Osteoblast (primary cell): Measurements from ENCODE around the gene CCDC169. TPM values are rescaled to one million over a fixed set of nuclear protein-coding genes. Genes with fewer than 3 reads are reported as not detected.

Source experiments
- DNase-seq: peaks from one replicate; pipeline ENCODE4 v3.0.0; 2011; ENCODE audit warnings: low spot score, mixed read lengths; ENCODE audit not compliant: insufficient read length; ENCODE audit errors: missing footprints
- H2AFZ ChIP-seq: 2 replicates; pipeline ENCODE4 v1.6.0; 2011; ENCODE audit warnings: mild to moderate bottlenecking, low read length
- H3K27ac ChIP-seq: 2 replicates; pipeline ENCODE4 v1.5.1; 2011; ENCODE audit warnings: mild to moderate bottlenecking, low read depth, low read length, moderate library complexity
- H3K27me3 ChIP-seq: 2 replicates; pipeline ENCODE4 v1.6.0; 2012; ENCODE audit warnings: mild to moderate bottlenecking, control low read depth, inconsistent platforms, low read length, moderate library complexity; ENCODE audit not compliant: insufficient read depth
- H3K36me3 ChIP-seq: 2 replicates; pipeline ENCODE4 v1.5.1; 2011; ENCODE audit warnings: mild to moderate bottlenecking, low read length, control low read depth, moderate library complexity; ENCODE audit not compliant: insufficient read depth
- H3K4me1 ChIP-seq: 2 replicates; pipeline ENCODE4 v1.5.1; 2011; ENCODE audit warnings: mild to moderate bottlenecking, low read length, control low read depth, moderate library complexity; ENCODE audit not compliant: insufficient read depth
- H3K4me2 ChIP-seq: 2 replicates; pipeline ENCODE4 v1.6.0; 2011; ENCODE audit warnings: mild to moderate bottlenecking, low read length; ENCODE audit not compliant: insufficient read depth
- H3K4me3 ChIP-seq: fragments of 200-600 bp; sonication (generic); 3 replicates; pipeline ENCODE4 v1.5.1; 2012; ENCODE audit warnings: mild to moderate bottlenecking, low read length, inconsistent platforms; ENCODE audit not compliant: insufficient read depth
- H3K79me2 ChIP-seq: 2 replicates; pipeline ENCODE4 v1.6.0; 2012; ENCODE audit warnings: mild to moderate bottlenecking, low read length, control low read depth, inconsistent platforms; ENCODE audit not compliant: insufficient read depth
- H3K9me3 ChIP-seq: 2 replicates; pipeline ENCODE4 v1.5.1; 2011; ENCODE audit warnings: low read depth, low read length, control low read depth
- H4K20me1 ChIP-seq: 2 replicates; pipeline ENCODE4 v1.6.0; 2012; ENCODE audit warnings: mild to moderate bottlenecking, low read length, control low read depth; ENCODE audit not compliant: insufficient read depth
- CTCF ChIP-seq: IDR thresholded peaks from 2 replicates; pipeline ENCODE4 v1.5.1; 2011; ENCODE audit warnings: mild to moderate bottlenecking, low read depth, low read length, moderate library complexity; ENCODE audit errors: extremely low read depth
- total RNA-seq: library from RNA; depleted of rRNA; stranded (reverse); fragments of >200 nt; gene quantifications from 2 replicates; pipeline ENCODE4 v1.2.3, GENCODE V29; 2012

CCDC169 gene
- total RNA-seq, 1 donor: 5.1 TPM

GRCh38 chr13:36217456-36217855 is 80.2 kb downstream of the CCDC169 start:
- no peaks in the 10 kb centered on the region for H3K9me3 ChIP-seq
- H3K4me1 ChIP-seq: no peaks in the 10 kb centered on the region
- H3K4me2 ChIP-seq: no peak overlapping the region
- H2AFZ ChIP-seq: no peak overlapping the region
- TF ChIP-seq CTCF: no peak
- no peaks in the 10 kb centered on the region for H3K36me3 ChIP-seq
- no peak overlapping the region for H3K27ac ChIP-seq
- no peak overlapping the region for H3K4me3 ChIP-seq
- H3K79me2 ChIP-seq: no peaks in the 10 kb centered on the region
- no peaks in the 10 kb centered on the region for H4K20me1 ChIP-seq
- DNase-seq: no peak
- no peaks in the 10 kb centered on the region for H3K27me3 ChIP-seq

GRCh38 chr13:36214163-36214921 is 83.3 kb downstream of the CCDC169 start, which contains the start of gene SOHLH2:
Gene SOHLH2, minus strand, starts transcription at chr13:36214556. Its CDS starts 30 bp downstream, at chr13:36214526.
- no peaks in the 10 kb centered on the region for H3K9me3 ChIP-seq
- no peaks in the 10 kb centered on the region for H4K20me1 ChIP-seq
- H3K4me1 ChIP-seq: no peaks in the 10 kb centered on the region
- no peak for TF ChIP-seq CTCF
- no peak within 1 kb of the TSS for H3K27ac ChIP-seq
- H3K4me3 ChIP-seq: no peak within 1 kb of the TSS
- H3K36me3 ChIP-seq: no peaks in the 10 kb centered on the region
- DNase-seq: peak; percentile 29
- no peak within 1 kb of the TSS for H2AFZ ChIP-seq
- H3K27me3 ChIP-seq: peaks cover 7% of the 10 kb centered on the region
- no peaks in the 10 kb centered on the region for H3K79me2 ChIP-seq
- H3K4me2 ChIP-seq: no peak within 1 kb of the TSS

- H3K79me2 ChIP-seq: no peaks in the 10 kb centered on the region
- no peaks in the 10 kb centered on the region for H3K4me1 ChIP-seq
- H3K27ac ChIP-seq: no peak overlapping the region
- no peak for TF ChIP-seq CTCF
- H3K36me3 ChIP-seq: no peaks in the 10 kb centered on the region
- peaks cover 7% of the 10 kb centered on the region for H3K27me3 ChIP-seq
- DNase-seq: peak; percentile 58
- H2AFZ ChIP-seq: no peak overlapping the region
- H3K4me2 ChIP-seq: no peak overlapping the region
- no peak overlapping the region for H3K4me3 ChIP-seq
- H4K20me1 ChIP-seq: no peaks in the 10 kb centered on the region
- H3K9me3 ChIP-seq: no peaks in the 10 kb centered on the region
Measured at GRCh38 chr13:36212789-36213188, 84.8 kb downstream of the CCDC169 start.

- H3K27me3 ChIP-seq: peaks cover 7% of the 10 kb centered on the region
- no peaks in the 10 kb centered on the region for H3K9me3 ChIP-seq
- no peak overlapping the region for H3K27ac ChIP-seq
- DNase-seq: no peak
- H3K36me3 ChIP-seq: no peaks in the 10 kb centered on the region
- no peaks in the 10 kb centered on the region for H3K4me1 ChIP-seq
- no peak for TF ChIP-seq CTCF
- no peak overlapping the region for H2AFZ ChIP-seq
- H4K20me1 ChIP-seq: no peaks in the 10 kb centered on the region
- no peak overlapping the region for H3K4me3 ChIP-seq
- no peak overlapping the region for H3K4me2 ChIP-seq
- no peaks in the 10 kb centered on the region for H3K79me2 ChIP-seq
Measured at GRCh38 chr13:36211567-36211966, 86.0 kb downstream of the CCDC169 start.
